Fibroblast of mammary gland (primary cell): ENCODE results near the gene KCNIP3.
"Not testable (repeated sequence)": the region's sequence is repeated elsewhere in the genome, so short reads cannot be mapped to it uniquely, and the experiment has no call there.

ENCODE experiments used
- DNase-seq: peaks from one replicate; pipeline ENCODE4 v3.0.0-alpha.2; 2010; ENCODE audit warnings: low read depth
- H3K4me3 ChIP-seq: 2 replicates; pipeline ENCODE4 v1.5.1; 2011; ENCODE audit warnings: low read depth, mild to moderate bottlenecking, low read length, moderate library complexity; ENCODE audit not compliant: control insufficient read depth
- TF ChIP-seq, protein P1 (sequence below): conservative IDR thresholded peaks from 2 replicates; pipeline ENCODE4 v1.5.1; 2011; ENCODE audit warnings: low read depth, low read length, inconsistent platforms; ENCODE audit not compliant: control insufficient read depth, insufficient read depth

The KCNIP3 gene

DNA sequence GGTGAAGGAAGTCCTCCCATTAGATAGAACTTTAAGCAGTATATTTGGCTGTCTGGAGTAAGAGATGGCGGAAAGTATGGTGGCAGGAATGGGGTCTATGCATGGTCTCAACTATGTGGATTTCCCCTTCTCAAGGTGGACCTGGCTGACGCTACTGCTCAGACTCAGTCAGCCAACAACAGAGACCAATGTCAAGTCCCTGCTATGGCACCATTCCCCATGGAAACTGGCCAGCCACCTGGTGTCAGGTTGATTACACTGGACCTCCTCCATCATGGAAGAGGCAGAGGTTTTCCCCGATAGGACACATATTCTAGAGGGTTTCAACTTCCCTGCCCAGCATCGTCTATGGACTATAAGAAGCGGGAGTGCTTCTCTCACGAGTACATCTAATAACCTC, 96.8 kb downstream of the KCNIP3 start:
- no peak for DNase-seq
- H3K4me3 ChIP-seq = no peak overlapping the region
- TF ChIP-seq, protein P1, sequence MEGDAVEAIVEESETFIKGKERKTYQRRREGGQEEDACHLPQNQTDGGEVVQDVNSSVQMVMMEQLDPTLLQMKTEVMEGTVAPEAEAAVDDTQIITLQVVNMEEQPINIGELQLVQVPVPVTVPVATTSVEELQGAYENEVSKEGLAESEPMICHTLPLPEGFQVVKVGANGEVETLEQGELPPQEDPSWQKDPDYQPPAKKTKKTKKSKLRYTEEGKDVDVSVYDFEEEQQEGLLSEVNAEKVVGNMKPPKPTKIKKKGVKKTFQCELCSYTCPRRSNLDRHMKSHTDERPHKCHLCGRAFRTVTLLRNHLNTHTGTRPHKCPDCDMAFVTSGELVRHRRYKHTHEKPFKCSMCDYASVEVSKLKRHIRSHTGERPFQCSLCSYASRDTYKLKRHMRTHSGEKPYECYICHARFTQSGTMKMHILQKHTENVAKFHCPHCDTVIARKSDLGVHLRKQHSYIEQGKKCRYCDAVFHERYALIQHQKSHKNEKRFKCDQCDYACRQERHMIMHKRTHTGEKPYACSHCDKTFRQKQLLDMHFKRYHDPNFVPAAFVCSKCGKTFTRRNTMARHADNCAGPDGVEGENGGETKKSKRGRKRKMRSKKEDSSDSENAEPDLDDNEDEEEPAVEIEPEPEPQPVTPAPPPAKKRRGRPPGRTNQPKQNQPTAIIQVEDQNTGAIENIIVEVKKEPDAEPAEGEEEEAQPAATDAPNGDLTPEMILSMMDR = no peak

DNA sequence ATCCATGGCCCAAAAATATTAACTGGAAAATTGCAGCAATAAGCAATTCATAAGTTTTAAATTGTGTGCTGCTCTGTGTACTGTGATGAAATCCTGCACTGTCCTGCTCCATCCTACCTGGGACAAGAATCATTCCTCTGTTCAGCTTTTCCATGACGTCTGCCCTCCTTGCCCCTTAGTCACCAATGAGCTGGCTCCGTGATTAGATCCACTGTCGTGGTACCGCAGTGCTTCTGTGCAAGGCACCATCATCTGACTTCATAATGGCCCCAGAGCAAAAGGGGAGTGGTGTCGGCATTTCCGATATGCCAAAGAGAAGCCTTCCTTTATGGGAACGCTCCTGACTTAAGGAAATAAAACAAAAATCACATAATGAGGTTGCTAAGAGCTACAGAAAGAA, 101.9 kb downstream of the KCNIP3 start:
- TF ChIP-seq, protein P1 = no peak
- no peak overlapping the region for H3K4me3 ChIP-seq
- DNase-seq = no peak

DNA sequence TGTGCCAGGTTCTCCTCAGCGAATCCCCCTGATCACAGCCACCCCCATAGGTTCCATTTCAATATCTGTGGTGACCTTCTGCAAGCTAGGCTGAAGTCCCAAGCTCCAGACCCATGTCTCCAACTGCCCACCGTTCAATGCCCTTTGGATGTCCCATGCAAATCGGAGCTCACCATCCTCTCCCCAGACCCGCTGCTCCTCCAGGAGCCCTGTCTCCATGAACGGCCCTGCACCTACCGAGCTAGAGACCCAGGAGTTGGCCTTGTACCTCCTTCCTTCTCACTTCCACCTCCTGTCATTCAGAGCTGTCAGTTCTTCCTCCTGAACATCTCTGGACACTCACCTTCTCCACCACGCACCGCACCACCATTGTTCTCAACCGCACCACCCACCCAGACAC, 104.3 kb downstream of the KCNIP3 start:
- no peak for DNase-seq
- peak overlapping the region; percentile 90 for H3K4me3 ChIP-seq
- TF ChIP-seq, protein P1 = no peak

DNA sequence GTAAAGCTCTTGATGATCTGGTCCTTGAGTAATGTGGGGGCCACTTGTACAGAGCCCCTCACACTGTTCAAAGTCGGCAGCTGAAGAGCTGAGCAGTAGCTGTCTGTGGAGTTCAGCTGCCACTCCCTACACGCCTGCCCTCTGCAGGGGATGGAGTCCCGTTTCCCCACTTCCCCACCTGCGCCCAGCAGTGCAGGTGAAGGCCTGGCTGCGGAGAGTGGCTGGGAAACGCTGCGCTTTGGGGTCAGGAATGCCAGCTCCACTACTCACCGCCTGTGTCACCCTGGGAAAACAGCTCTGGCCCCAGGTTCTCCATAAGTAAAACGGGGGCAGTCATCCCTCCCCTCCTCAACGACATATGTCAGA, 104.8 kb downstream of the KCNIP3 start:
- H3K4me3 ChIP-seq = peak overlapping the region; percentile 90
- not testable (repeated sequence) for DNase-seq

- H3K4me3 ChIP-seq = peak within 1 kb of the TSS; percentile 90
- DNase-seq = peak; percentile 83
- TF ChIP-seq, protein P1 = no peak
Measured at GRCh38 chr2:95402370-95403203, 105.4 kb downstream of the KCNIP3 start, which contains the start of gene FAHD2A. Gene FAHD2A (plus strand): TSS chr2:95402708. CDS start chr2:95405559, 2,851 bp downstream.

- DNase-seq = peak; percentile 44
Measured at GRCh38 chr2:95403204-95403721, 106.1 kb downstream of the KCNIP3 start.

DNA sequence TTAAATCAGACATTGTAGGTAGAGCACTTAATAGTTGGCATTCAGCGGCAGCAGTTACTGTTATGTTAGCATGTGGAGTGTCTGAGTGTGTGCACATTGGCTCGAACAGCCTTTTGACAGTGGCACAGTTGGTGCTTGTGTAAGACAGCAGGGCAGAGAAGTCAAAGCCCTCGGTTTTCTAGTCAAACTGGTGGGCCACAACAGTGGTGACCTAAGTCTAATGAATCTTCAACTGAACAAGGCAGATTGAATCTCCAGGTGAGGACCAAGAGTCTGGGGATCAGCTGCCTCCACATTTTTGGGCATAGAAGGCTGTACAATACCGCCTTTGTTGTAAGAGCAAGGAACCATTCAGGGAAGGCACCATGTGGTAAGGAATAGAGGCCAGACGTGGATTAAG, 106.7 kb downstream of the KCNIP3 start:
- not testable (repeated sequence) for DNase-seq, H3K4me3 ChIP-seq

More at GRCh38 chr2:95403204-95403721, 106.1 kb downstream of the KCNIP3 start:
- TF ChIP-seq, protein P1 = peak; percentile 39
- peak overlapping the region; percentile 90 for H3K4me3 ChIP-seq

DNA sequence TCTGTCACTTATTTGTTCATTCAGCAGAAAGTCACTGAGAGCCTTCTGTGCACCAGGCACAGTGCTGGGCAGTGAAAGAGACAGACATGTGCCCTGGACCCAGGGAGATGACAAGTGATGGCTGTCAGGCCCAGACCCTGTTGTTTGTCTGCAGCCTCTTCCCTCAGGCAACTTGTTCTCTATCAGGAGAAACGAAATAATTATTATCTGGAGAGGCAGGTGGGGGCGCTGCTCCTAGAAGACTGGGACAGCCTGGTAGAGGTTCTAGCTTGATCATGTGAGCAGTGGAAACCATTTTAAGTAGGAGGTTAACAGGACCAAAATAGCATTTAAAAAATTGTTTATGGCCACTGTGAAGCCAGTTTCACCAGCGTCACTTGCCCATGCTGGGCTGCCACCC, 107.5 kb downstream of the KCNIP3 start:
- not testable (repeated sequence) for DNase-seq, H3K4me3 ChIP-seq

- not testable (repeated sequence) for H3K4me3 ChIP-seq
- DNase-seq = peak; percentile 63
Measured at GRCh38 chr2:95411239-95411638, 114.1 kb downstream of the KCNIP3 start.
